Measurements from ENCODE around the gene TMEM41B. TPM values are rescaled to one million over a fixed set of nuclear protein-coding genes. Genes with fewer than 3 reads are reported as not detected.

TMEM41B gene
- total RNA-seq, 2 experiments from 2014 or later: 41.4 to 42.7 TPM

DNA sequence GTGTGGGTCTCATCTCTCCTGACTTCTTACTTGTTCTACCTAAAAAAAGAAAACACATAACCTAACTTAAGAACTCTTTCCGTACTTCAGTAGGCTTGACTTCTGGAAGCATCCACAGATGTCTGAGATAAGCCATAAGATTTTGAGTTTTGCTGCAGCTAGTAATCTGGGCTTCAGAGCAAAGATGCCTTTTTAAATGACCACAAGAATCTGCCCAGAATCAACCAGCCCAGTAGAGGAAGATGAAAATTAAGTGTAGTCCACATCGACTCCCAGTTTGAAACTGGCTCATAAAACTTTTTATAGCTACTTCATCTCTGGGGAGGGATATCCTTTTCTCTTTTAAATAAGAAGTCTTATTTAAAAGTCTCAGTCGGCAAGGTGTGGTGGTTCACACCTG lies 60.0 kb downstream of the TMEM41B start:
- DNase-seq (no peak), ATAC-seq (ENCODE audit: poor library complexity) (no peak)
- Histone ChIP-seq H3K27me3 (ENCODE audit: control insufficient read depth in 1 of 2, insufficient read depth in 2 of 2, low read length in 2 of 2) (no peaks in the 10 kb centered on the region), H3K9me3 (ENCODE audit: control insufficient read depth in 1 of 2, insufficient read depth in 1 of 2, low read length in 2 of 2) (no peaks in the 10 kb centered on the region), H3K4me3 (ENCODE audit: low read length) (no peak overlapping the region), H3K27ac (ENCODE audit: low read depth in 1 of 2, low read length in 2 of 2) (no peak overlapping the region), H3K4me1 (ENCODE audit: insufficient read depth, low read length) (peaks cover 39% of the 10 kb centered on the region), H3K36me3 (ENCODE audit: insufficient read depth, low read length) (no peaks in the 10 kb centered on the region)
- TF ChIP-seq, protein P1, sequence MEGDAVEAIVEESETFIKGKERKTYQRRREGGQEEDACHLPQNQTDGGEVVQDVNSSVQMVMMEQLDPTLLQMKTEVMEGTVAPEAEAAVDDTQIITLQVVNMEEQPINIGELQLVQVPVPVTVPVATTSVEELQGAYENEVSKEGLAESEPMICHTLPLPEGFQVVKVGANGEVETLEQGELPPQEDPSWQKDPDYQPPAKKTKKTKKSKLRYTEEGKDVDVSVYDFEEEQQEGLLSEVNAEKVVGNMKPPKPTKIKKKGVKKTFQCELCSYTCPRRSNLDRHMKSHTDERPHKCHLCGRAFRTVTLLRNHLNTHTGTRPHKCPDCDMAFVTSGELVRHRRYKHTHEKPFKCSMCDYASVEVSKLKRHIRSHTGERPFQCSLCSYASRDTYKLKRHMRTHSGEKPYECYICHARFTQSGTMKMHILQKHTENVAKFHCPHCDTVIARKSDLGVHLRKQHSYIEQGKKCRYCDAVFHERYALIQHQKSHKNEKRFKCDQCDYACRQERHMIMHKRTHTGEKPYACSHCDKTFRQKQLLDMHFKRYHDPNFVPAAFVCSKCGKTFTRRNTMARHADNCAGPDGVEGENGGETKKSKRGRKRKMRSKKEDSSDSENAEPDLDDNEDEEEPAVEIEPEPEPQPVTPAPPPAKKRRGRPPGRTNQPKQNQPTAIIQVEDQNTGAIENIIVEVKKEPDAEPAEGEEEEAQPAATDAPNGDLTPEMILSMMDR (IDR thresholded peaks at IDR 0.05): no peak
- H3K36me3 Mint-ChIP-seq (ENCODE audit: low read depth): peaks cover 12% of the 10 kb centered on the region
- peak overlapping the region; percentile 32 for H3K27ac Mint-ChIP-seq
- intact Hi-C loops (cut with DNase I, micrococcal nuclease): loop anchor here in 1 of 2 experiments (5.0 kb wide), 1 partner anchor 208 kb away; the partner anchor contains the start of gene ZNF143
- H3K4me1 Mint-ChIP-seq (ENCODE audit: low read depth): peaks cover 51% of the 10 kb centered on the region
- H3K27me3 Mint-ChIP-seq: no peaks in the 10 kb centered on the region
- POLR2A ChIA-PET: interaction anchor here (0.7 kb wide), 1 partner anchor 10 kb away, joined by 3 read pairs; no protein-coding TSS in a partner anchor
- H3K4me3 Mint-ChIP-seq: no peak overlapping the region
- CTCF ChIA-PET: no interaction called here
- no peaks in the 10 kb centered on the region for H3K9me3 Mint-ChIP-seq

DNA sequence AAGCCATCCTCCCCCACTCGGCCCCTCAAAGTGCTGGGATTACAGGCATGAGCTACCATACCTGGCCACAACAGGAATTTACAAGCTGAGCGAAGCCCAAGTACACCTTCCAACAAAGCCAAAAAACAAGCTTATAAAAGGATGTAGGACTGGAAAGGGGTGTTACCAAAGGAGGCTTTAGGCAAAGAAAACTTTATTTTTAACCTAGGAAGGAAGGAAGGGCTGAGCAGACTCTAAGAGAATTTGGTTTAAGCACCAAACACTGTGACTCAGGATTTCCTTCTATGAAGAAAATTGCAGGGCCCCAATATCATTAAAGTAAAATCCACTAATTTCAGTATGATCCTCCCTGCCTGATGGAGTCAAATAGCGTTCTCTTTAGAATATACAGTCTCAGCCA lies 61.3 kb downstream of the TMEM41B start:
- no peaks in the 10 kb centered on the region for H3K27me3 Mint-ChIP-seq
- no peaks in the 10 kb centered on the region for H3K9me3 Mint-ChIP-seq
- Histone ChIP-seq H3K36me3 (ENCODE audit: insufficient read depth, low read length) (no peaks in the 10 kb centered on the region), H3K9me3 (ENCODE audit: control insufficient read depth in 1 of 2, insufficient read depth in 1 of 2, low read length in 2 of 2) (no peaks in the 10 kb centered on the region), H3K4me1 (ENCODE audit: insufficient read depth, low read length) (peaks cover 49% of the 10 kb centered on the region), H3K27me3 (ENCODE audit: control insufficient read depth in 1 of 2, insufficient read depth in 2 of 2, low read length in 2 of 2) (no peaks in the 10 kb centered on the region), H3K4me3 (ENCODE audit: low read length) (no peak overlapping the region), H3K27ac (ENCODE audit: low read depth in 1 of 2, low read length in 2 of 2) (no peak overlapping the region)
- ChIA-PET CTCF (no interaction called here), POLR2A (interaction anchor here (0.6 to 1.6 kb wide), 5 partner anchors 8 to 208 kb away, joined by 3 to 6 read pairs (median 3); partner anchors contain the start of genes DENND5A and ZNF143)
- ATAC-seq (ENCODE audit: poor library complexity) (no peak), DNase-seq (no peak)
- peak overlapping the region; percentile 81 for H3K27ac Mint-ChIP-seq
- intact Hi-C loops (cut with DNase I, micrococcal nuclease): loop anchor here in 1 of 2 experiments (5.0 kb wide), 1 partner anchor 209 kb away; the partner anchor contains the start of gene ZNF143
- peaks cover 12% of the 10 kb centered on the region for H3K36me3 Mint-ChIP-seq (ENCODE audit: low read depth)
- H3K4me3 Mint-ChIP-seq: no peak overlapping the region
- peaks cover 58% of the 10 kb centered on the region for H3K4me1 Mint-ChIP-seq (ENCODE audit: low read depth)
- TF ChIP-seq, protein P1 (IDR thresholded peaks at IDR 0.05): no peak

DNA sequence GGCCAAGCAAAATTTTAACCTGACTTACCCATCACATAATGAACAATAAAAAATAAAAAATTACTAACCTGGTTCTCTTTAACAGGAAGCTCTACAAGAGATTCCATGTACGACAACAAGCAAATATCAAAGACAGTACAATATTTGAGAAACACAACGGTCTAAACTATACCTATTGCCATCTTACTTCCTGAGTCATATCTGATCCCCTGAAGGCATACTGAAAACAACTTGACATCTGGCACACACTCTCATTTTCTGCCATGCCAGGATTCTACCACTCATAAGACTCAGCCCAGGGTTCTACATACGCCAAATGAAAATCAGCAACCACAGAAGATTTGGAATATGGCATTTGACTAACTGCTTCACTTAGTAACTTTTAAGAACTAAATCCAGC lies 63.1 kb downstream of the TMEM41B start:
- H3K27me3 Mint-ChIP-seq: no peaks in the 10 kb centered on the region
- peaks cover 12% of the 10 kb centered on the region for H3K36me3 Mint-ChIP-seq (ENCODE audit: low read depth)
- peaks cover 59% of the 10 kb centered on the region for H3K4me1 ChIP-seq (ENCODE audit: insufficient read depth, low read length)
- peak in 4 of 14 experiments; percentile 11 to 40 (median 26) for DNase-seq
- intact Hi-C loops (cut with DNase I, micrococcal nuclease): loop anchor here in 1 of 2 experiments (2.0 to 5.0 kb wide), 2 partner anchors 13 to 211 kb away; partner anchors contain the start of genes DENND5A and ZNF143
- no peaks in the 10 kb centered on the region for H3K9me3 ChIP-seq (ENCODE audit: control insufficient read depth in 1 of 2, insufficient read depth in 1 of 2, low read length in 2 of 2)
- H3K4me3 ChIP-seq (ENCODE audit: low read length): no peak overlapping the region
- peak; percentile 43 for ATAC-seq (ENCODE audit: poor library complexity)
- no peaks in the 10 kb centered on the region for H3K27me3 ChIP-seq (ENCODE audit: control insufficient read depth in 1 of 2, insufficient read depth in 2 of 2, low read length in 2 of 2)
- H3K36me3 ChIP-seq (ENCODE audit: insufficient read depth, low read length): no peaks in the 10 kb centered on the region
- peaks cover 67% of the 10 kb centered on the region for H3K4me1 Mint-ChIP-seq (ENCODE audit: low read depth)
- H3K9me3 Mint-ChIP-seq: no peaks in the 10 kb centered on the region
- CTCF ChIA-PET: interaction anchor here (0.7 to 1.2 kb wide), 2 partner anchors 13 to 235 kb away, joined by 3 to 4 read pairs; no protein-coding TSS in a partner anchor
- POLR2A ChIA-PET: interaction anchor here (1.0 to 3.7 kb wide), 7 partner anchors 10 to 209 kb away, joined by 4 to 33 read pairs (median 10); partner anchors contain the start of genes DENND5A, TMEM41B and ZNF143
- no peak overlapping the region for H3K27ac ChIP-seq (ENCODE audit: low read depth in 1 of 2, low read length in 2 of 2)
- TF ChIP-seq, protein P1 (IDR thresholded peaks at IDR 0.05): no peak
- peak overlapping the region; percentile 39 for H3K4me3 Mint-ChIP-seq
- H3K27ac Mint-ChIP-seq: peak overlapping the region; percentile 72
